ENCODE data around the gene HLCS.

DNA sequence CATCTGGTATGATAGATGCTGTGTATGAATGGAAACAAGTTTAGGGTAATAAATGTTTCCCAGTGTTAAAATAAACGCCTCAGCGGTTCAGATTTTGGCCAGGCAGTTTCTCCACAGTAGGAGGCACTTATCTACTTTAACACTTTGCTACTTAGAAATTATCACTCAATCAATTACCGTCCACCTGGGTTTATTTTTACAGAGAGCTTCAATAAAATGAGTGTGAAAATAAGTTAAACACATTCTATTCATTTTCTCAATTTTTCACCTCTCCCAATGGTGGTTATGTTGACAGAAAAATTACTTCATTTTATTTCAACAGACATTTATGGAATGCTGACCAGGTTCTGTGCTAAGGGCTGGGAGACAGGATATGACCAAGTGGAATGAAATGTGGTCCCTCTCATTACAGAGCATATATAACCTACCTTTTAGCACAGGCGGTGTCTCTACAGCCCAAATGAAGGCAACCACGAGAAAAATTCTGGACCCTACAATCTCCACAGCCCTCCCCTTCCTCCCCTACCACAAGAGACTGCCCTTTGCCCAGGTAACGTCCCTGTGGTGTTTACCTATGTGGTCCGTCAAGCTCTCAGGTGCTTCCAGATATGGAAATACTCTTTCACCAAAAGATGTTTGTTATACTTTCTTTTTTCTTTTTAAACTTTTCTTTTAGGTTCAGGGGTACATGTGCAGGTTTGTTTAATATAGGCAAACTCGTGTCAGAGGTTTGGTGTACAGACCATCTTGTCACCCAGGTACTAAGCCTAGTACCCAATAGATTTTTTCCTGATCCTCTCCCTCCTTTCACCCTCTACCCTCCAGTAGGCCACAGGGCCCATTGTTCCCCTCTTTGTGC lies 105.5 kb downstream of the HLCS start:
- TF ChIP-seq, protein P1, sequence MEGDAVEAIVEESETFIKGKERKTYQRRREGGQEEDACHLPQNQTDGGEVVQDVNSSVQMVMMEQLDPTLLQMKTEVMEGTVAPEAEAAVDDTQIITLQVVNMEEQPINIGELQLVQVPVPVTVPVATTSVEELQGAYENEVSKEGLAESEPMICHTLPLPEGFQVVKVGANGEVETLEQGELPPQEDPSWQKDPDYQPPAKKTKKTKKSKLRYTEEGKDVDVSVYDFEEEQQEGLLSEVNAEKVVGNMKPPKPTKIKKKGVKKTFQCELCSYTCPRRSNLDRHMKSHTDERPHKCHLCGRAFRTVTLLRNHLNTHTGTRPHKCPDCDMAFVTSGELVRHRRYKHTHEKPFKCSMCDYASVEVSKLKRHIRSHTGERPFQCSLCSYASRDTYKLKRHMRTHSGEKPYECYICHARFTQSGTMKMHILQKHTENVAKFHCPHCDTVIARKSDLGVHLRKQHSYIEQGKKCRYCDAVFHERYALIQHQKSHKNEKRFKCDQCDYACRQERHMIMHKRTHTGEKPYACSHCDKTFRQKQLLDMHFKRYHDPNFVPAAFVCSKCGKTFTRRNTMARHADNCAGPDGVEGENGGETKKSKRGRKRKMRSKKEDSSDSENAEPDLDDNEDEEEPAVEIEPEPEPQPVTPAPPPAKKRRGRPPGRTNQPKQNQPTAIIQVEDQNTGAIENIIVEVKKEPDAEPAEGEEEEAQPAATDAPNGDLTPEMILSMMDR (IDR thresholded peaks at IDR 0.05): no peak
- TF ChIP-seq POLR2A (IDR thresholded peaks at IDR 0.05): no peak
- no peak for TF ChIP-seq POLR2AphosphoS5 (IDR thresholded peaks at IDR 0.05; ENCODE audit: insufficient read depth in 1 of 2, low read depth in 1 of 2)
